ENCODE data around the gene CABP7. TPM values are rescaled to one million over a fixed set of nuclear protein-coding genes. Genes with fewer than 3 reads are reported as not detected.

CABP7 gene
- not detected for total RNA-seq
- long read RNA-seq, result 0 reads

GRCh38 chr22:29719899-29720645 is at the start of gene CABP7:
TSS of gene CABP7 (plus strand) at chr22:29720003. CDS start at chr22:29720425, 422 bp downstream.
- DNase-seq (no peak), ATAC-seq (no peak)
- H3K9me3 ChIP-seq, result no peaks in the 10 kb centered on the region
- H3K27me3 ChIP-seq, result peaks cover 51% of the 10 kb centered on the region
- H3K4me3 ChIP-seq, result no peak within 1 kb of the TSS
- no peaks in the 10 kb centered on the region for H3K36me3 ChIP-seq
- H3K4me1 ChIP-seq, result no peaks in the 10 kb centered on the region
- TF ChIP-seq CTCF (IDR thresholded peaks at IDR 0.05), result no peak
- no peak within 1 kb of the TSS for H3K27ac ChIP-seq
- intact Hi-C loops (cut with DNase I), result no loop called here

- Histone ChIP-seq H3K27ac (no peak overlapping the region), H3K4me3 (no peak overlapping the region), H3K9me3 (no peaks in the 10 kb centered on the region), H3K27me3 (no peaks in the 10 kb centered on the region), H3K4me1 (no peaks in the 10 kb centered on the region), H3K36me3 (peaks cover 83% of the 10 kb centered on the region)
- ATAC-seq (no peak), DNase-seq (no peak)
- intact Hi-C loops (cut with DNase I), result no loop called here
- no peak for TF ChIP-seq CTCF (IDR thresholded peaks at IDR 0.05)
These were observed 49.2 kb upstream of the CABP7 start for GRCh38 chr22:29670626-29671025.

GRCh38 chr22:29673361-29674066 is 46.3 kb upstream of the CABP7 start:
- intact Hi-C loops (cut with DNase I), result no loop called here

GRCh38 chr22:29674121-29674520 is 45.7 kb upstream of the CABP7 start:
- ATAC-seq, result no peak

More at GRCh38 chr22:29673361-29674066, 46.3 kb upstream of the CABP7 start:
- Histone ChIP-seq H3K36me3 (peaks cover 87% of the 10 kb centered on the region), H3K4me1 (no peaks in the 10 kb centered on the region), H3K27ac (no peak overlapping the region), H3K4me3 (no peak overlapping the region), H3K27me3 (no peaks in the 10 kb centered on the region), H3K9me3 (no peaks in the 10 kb centered on the region)
- TF ChIP-seq CTCF (IDR thresholded peaks at IDR 0.05), result no peak
- DNase-seq (no peak), ATAC-seq (no peak)

GRCh38 chr22:29679316-29679715 is 40.5 kb upstream of the CABP7 start:
- ATAC-seq, result no peak
- H3K27ac ChIP-seq, result no peak overlapping the region
- no peaks in the 10 kb centered on the region for H3K4me1 ChIP-seq
- no peak for TF ChIP-seq CTCF (IDR thresholded peaks at IDR 0.05)
- no peak overlapping the region for H3K4me3 ChIP-seq
- no peaks in the 10 kb centered on the region for H3K27me3 ChIP-seq
- peaks cover 87% of the 10 kb centered on the region for H3K36me3 ChIP-seq
- intact Hi-C loops (cut with DNase I), result no loop called here
- no peak for DNase-seq
- H3K9me3 ChIP-seq, result no peaks in the 10 kb centered on the region

More at GRCh38 chr22:29674121-29674520, 45.7 kb upstream of the CABP7 start:
- intact Hi-C loops (cut with DNase I), result no loop called here
- Histone ChIP-seq H3K4me3 (no peak overlapping the region), H3K27ac (no peak overlapping the region), H3K36me3 (peaks cover 87% of the 10 kb centered on the region), H3K27me3 (no peaks in the 10 kb centered on the region), H3K4me1 (no peaks in the 10 kb centered on the region), H3K9me3 (no peaks in the 10 kb centered on the region)
- TF ChIP-seq CTCF (IDR thresholded peaks at IDR 0.05), result no peak
- DNase-seq, result no peak

All from upper lobe of right lung (tissue), 1 donor.